Stimulated activated naive CD4-positive, alpha-beta T cell (primary cell): ENCODE measurements around the gene IRX4.

ENCODE experiments used
- DNase-seq, 6 experiments: peaks; one replicate each; lab custom pipeline; 2025; lab: John Stamatoyannopoulos, UW

The IRX4 gene

DNA sequence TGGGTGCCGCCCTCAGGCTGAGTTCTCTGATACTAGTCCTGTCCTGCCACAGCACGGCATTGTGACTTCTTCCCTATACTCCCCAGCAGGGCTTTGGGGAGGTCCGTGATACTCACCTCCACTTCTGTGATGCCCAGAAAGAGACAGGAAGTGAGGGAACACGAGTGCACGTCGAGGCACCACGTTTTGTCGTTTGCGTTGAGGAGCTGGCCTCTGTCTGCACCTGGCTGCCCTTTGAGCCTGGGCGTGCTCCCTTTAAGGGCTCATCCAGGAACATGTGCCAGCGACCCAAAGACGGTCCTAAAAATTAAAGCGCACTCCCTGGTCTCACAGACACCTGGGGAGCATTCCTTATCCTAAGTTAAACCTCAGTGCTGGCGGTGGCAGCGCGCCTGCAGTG is 8.7 kb upstream of the IRX4 start:
- DNase-seq = no peak

DNA sequence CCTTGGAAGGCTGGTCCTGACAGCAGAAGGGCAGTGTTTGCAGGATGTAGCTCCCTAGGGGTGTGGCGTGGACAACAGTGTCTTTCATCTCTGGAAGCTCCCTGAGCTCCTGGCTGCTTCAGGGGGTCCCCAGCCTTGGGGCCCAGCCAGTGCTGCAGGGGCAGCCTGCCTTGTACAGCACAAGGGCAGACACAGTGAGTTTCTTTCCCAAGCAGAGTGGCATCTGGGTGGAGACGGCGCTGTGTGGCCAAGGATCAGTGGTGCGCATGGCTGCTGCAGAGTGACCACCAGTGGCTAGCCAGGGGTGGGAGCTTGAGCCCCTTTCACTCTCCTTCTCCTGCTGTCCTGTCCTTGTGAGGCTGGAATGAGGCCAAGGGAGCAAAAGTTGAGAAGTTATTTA is 7.6 kb upstream of the IRX4 start:
- no peak for DNase-seq

DNA sequence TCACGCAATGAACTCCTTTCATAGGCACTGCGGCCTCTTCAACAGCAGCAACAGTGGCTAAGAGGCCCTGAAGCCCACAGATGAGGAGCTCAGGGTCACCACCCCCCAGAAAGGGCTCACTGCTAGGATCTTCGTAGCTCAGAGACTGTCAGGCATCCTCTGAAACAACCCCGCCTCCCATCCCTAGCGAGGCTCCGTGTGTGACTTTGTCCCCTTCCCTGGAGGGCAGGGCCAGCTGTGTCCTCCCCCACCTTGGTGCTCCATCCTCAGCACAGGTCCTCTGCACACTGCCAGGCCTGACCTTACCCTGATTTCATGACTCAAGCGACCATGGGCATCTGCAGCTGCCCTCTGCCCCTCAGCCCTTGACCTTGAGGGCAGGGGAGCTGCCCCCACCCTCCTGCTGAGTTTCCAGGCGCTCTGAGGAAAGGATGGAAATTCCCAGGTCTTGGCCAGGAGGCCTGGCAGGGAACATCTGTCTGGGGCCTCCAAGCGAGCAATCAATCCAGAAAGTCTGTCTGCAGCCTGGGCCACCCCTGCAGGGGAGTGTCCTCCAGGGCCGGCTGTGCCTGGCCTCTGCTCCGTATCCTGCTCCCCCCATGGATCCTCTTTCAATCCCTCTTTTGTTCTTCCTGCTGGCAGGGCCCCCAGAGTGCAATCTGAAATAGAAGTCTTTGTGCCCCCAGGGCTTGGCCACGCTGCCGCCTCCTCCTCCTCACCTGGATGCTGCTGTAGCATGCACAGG is 6.8 kb upstream of the IRX4 start:
- DNase-seq = no peak

DNA sequence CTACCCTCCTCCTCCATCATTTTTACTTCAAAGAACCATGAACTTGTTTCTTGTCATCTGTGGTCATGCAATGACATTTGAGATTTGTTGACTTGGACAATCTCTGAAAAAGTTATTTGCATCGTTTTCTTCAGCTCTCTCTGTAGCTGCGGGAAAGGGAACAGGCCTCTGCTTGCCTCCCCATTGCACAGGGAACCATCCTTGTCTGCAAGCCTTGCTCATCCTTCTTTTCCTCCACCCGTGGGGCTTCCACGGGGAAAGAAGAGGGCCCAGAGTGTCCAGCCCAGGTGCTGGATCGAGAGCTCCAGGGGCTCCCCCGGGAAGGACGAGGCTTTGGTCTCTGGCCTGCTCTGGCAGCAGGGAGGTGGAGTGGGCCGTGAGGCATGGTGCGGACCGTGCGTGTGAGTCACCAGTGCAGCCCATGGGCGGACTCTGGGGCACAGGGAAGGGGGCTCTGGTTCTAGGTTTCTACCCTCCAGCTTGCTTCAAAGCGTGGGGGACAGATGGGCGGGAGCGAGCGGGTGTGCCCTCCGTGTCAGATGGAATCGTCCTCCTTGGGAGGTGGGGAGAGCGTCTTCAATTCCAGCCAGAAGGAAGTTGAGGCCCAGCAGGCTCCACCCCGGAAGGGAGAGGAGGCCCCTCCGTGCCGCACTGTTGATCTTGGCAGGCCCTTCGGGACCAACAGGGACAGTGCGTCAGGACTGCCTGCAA is 6.0 kb upstream of the IRX4 start:
- DNase-seq = no peak

DNA sequence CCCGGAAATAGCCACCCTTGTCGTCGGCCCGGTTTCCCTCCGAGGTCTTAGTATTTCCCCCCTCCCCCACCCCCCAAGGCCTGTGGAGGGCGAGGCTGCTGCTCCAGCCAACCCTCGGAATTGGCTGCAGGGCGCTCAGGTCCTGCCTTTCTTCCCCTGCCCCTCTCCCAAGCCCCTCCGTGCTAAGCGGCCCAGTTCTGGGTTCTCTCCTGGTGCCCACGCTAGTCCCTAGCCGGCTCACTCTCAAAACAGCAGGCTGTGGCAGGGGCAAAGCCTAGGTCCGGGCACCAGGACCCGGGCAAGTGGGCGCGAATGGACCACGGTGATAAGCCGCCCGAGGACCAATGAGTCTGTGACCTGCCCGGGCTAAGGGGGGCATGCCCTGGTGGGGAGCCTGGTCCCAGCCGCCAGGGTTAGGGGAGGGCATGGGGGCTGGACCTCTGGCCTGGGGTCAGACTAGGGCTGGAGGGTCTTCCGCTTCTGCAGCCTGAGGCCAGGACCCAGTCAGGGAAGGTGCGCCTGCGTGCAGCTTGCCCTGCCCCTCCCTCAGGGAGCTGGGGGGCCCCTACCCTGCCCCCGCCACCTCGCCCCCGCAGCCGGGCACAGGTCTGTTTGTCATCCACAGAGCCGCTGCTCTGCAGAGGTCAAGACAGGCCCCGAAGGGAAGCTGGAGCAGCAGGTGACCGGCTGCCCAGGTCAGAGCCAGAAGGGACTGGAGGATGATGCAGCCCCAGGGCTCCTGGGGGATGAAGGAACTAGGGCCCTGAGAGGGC is 5.0 kb upstream of the IRX4 start:
- DNase-seq = no peak

DNA sequence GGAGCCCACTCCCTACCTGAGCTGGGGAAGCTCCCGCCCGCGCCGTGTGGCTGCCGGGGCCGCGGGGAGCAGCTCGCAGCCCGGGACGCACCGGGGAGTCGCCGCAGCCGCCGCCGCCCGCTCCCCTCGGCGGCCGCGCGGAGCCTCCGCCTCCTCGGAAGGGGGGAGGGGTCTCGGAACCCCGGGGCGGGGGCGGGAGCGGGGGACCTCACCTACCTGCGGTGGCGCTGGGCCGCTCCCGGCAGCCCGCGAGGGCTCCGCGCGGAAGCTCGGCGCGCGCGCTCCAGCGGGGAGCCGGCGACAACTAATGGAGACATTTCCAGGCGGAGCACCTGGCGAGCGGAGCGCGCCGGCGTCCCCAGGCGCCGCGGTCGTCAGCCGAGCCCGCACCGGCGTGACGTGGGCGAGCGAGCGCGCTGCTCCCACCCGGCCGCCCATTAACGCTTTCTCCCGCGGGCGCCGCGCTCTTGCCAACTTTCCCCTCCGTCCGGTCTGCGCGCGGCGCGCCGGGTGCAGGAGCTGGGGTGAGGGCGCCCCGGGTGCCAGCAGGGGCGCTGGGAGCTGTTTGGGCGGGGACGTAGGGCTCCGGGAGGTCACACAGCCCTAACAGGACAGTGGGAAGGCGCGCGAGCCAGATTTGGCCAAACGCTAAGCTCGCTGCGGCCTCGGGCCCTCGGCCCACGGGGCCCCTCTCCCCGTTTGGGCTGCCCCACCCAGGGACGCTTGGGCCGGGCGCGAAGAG is 4.3 kb upstream of the IRX4 start:
- DNase-seq = no peak

DNA sequence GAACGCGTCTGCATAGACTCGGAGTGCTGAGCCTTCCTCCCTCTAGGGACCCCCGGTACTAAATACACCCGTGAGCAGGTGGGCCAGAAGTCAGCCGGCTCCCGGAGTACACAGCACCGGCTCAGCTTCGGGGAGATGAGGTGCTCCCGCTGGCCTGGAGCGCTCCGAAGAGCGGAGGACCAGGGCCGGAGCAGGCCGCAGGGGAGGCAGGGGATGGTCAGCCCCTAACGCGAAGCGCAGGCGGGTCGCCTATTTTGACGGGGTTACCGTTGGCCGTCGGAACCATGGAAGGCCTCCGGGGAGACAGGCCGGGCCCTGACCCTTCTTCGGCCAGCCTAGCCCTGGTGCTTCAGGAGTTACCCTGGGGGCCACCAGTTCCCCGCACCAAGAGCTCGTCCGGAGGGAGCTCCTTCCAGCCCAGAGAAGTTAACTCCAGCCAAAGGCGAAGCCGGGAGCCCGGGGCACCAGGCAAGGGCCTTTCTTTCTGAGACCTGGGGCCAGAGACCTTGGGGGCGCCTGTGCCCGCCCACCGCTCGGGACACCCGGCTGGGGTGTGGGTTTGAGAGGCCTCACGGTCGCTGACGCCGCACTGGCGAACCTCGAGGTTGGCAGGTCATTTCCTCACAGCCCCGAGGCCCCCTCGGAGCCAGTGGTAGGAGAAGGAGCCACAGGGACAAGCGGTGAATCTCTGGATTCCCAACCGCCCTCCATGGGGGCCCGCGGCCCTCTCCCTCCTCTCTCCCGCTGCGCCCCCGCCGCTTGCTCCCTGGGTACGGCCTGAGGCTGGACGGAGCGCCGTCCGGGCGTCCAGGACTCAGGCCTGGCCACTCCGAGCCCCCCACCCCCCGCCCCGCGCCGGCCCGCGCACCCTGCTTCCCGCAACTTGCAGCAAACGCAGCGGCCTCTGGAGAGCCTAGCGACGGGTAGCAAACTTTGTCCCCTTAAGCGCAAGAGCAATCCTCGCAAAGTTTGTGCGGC is 3.4 kb upstream of the IRX4 start:
- DNase-seq = no peak

DNA sequence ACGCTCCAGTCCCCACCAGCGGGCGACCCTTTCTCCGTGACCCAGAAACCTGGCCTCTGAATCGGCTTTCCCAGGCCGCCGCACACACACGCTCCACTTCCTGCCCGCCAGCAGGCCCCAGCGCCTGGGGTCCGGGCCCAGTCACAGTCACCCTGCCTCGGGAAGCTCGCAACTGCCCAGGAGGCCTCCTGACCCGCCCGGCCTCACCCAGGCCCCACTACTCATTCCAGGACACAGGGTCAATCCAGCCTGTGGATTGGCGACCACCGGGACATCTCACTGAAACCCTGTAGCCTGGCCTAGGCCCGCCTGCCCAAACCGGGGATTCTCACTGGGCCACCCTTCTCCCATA is 2.7 kb upstream of the IRX4 start:
- no peak for DNase-seq

DNA sequence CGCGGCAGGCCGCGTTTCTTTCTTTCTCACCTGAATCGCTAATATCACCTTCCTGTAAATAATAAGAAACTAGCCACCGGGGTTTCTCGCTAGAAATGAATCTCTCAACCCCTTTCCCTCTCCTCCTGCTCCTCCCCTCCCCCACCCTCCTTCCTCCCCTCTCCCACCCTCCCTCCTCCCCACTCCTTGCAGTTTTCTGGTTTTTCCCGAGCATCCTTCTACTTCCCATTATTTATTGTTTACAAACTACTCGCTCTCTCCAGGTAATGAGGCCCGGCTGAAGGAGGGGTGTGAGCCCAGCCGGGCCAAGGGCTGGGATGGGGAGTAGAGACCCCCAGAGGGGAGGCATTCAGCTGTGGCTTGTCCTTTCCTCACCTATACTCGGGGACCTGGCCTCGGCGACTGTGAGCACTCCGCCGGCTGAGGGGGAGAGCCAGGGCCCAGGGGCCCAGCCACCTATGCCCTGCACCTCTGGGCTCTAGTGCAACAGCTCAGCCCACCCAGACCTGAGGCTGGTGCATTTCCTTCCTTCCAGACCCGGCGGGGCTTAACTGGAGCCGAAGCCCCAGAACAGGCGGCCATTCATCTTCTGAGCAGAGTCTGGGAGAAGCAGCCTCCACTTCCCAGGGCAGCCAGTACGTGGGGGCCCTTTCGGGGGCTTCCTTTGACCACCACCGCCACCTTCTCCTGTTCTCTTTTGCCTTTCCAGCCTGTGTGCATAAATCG is 2.1 kb upstream of the IRX4 start:
- DNase-seq = no peak

DNA sequence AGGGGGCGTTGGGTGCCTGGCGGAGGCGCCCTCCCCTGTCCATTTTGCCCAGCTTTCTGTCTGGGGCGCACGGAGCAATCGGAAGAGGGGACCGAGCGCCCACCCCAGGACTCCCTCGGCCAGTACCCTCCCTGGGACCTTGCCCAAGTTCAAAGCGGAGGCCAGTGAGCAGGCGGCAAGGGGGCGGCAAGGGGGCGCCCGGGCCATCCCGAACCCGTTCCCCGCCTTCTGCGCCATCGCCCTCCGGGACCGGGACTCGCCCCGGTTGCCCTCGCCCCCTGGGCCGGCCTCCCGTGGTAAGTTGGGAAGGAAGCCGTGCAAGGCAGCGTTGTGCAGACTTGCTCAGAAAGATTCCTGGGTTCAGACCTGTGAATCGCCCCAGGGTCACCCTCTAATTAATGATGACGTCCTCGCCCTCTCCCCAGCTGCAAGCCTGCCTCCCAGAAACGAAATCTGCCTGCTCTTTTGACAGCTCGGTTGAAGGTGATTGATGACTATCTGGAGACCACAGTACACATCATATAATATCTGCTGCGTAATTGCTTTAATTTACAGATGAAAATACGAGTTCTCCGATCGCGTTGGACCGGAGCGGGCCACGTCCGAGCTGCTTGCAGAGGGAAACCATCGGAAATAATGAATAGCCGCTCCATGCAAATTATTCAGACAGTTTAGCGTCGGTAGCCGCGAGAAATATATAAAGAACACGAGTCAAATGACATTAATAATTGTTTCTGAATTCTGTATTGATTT is 1.4 kb upstream of the IRX4 start:
- DNase-seq = no peak

DNA sequence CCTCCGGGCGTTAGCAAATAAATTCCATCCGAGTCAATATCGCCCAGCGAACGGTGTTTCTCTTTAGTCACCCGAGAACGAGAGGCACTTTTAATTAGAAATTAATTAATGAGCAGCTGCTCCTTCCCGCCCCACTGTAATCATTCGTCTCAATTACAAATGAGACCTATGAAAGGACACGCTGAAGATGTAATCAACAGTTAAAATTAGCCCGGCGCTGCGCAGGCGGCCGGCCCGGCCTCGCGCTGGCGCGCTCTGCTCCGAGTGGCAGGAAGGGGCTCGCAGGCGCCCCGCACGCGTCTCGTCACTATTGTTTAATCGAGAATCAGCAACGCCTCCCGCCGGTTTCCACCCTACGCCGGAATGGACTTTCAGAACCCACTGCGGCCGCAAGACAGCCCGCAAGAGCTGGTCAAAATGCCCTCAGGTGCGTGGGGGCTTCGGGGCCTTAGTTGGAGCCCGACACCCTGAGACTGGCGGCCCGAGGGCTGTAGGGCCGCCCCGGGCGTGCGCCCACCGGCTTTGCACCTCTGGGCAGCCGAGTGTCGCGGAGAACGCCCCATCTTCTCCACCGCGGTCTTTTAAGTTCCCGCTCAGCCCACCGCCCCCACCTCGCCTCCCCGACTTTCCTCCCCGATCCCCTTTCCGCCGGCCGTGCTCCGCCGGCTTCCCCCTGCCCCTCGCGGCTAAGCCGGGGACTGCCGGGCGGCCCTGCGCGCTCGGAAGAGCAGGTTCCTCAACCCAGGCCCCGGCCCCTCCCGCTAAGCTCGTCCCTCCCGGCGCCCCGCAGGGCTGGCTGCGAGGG is 597 bp upstream of the IRX4 start:
- no peak for DNase-seq

DNA sequence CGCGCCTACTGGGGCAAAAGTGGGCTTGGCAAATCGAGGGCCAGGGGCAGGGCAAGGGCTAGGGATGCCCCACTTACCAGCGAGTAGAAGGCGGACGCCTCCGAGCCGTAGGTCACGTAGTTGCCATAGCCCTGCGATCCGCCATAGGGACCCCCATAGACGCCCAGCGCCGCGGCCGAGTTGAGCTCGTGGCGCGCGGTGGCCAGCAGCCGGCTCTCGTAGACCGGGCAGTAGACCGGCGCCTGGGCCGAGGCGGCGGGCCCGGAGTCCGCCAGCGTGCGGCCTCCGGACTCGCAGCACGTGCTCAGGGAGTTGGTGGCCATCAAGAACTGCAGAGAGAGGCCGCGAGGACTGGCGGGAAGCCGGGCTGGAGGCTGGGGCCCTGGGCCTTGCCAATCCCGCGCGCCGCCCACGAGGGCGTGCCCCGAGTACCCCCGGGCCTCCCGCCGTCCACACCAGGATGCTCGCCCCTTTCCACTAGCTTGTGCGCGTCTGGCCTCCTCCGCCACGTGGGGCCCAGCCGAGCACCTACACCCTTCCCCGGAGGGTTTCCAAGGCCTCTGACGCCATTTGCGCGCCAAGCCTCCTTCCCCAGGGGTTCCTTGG is 891 bp downstream of the IRX4 start:
- DNase-seq = no peak

DNA sequence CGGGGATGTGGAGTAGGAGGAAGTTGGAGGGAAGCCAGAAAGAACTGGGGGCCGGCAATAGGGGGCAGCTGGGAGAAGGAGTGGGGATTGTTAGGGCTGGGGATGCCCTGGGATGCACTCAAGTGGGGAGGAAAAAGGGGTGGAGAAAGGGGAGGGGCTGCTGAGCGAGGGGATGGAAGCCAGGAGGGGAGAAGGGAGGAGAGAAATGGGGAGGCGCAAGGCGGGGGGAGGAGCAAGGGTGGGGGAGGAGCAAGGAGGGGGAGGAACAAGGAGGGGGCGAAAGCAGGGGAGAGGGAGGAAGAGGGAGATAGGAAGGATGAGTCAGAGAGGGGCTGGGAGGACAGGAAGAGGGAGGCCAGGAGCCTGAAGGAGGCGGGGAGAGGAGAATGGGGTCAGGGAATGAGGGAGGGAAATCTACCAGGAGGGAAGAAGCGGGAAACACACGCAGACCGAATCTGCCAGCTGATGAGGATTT is 1.6 kb downstream of the IRX4 start:
- DNase-seq = no peak

DNA sequence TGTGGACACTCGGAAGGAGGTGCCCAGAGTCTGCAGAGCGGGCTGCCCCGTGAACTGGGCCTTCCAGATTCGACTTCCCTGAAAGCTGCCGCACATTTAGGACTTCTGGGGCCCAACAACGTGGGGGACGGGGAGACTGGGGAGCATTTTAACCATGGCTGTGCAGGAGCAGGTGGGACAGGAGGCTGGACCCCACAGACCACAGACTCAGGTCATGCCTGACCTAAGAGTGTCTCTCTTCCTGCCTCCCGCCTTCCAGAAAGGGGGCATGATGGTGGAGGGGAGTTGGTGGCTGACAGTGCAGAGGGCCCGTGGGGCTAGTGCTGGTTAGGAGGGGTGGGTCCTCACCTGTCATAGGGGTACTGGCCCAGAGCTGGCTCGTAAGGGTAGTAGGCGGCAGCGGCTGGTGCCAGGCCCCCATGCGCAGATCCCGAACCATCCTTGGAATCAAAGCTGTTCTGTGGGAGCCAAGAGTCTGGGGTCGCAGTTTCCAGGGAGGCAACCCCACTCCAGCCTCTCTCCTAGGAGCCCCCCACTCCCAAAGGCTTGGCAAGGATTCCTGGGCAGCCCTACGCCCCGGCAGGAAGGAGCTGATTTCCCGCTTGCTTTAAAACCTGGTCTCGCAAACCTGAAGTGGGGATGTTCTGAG is 2.2 kb downstream of the IRX4 start:
- no peak for DNase-seq

DNA sequence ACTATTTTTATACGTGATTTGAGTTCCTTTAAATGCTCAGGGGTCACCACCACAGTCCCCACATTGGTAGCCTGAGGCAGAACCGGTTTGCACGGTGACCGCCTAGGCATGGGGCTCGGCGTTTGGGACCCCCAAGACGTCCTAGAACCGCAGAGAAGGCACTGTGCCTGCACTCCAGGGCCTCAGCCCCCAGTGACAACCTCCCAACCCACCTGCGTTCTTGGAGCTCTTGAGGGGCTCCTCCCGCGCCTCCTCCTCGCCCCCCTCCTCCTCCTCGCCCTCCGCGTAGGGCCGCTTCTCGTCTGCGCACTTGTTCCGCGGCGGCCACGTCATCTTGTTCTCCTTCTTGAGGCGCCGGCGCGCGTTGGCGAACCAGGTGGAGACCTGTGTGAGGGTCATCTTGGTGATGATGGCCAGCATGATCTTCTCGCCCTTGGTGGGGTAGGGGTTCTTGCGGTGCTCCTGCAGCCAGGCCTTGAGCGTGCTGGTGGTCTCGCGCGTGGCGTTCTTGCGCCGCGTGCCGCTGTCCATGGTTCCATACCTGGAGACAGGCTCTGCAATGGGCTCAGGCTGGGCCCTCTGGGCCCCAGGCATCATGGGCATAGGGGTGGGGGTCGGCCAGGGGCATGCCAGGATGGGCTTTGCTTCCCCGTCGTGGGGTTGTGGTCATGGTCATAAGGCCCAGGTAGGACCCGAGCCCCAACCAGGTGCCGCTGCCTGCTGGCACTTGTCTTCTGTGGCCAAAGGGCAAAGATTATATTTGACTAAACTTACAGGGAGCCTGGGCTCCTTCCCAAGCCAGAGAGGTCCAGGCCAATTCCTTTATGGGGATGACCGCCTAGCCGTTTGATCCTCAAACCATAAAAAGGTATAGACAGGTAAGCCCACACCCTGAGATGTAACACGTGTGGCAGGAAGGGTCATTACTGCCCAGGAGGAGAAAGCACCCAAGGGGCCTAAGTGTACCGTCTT is 3.1 kb downstream of the IRX4 start:
- no peak for DNase-seq

DNA sequence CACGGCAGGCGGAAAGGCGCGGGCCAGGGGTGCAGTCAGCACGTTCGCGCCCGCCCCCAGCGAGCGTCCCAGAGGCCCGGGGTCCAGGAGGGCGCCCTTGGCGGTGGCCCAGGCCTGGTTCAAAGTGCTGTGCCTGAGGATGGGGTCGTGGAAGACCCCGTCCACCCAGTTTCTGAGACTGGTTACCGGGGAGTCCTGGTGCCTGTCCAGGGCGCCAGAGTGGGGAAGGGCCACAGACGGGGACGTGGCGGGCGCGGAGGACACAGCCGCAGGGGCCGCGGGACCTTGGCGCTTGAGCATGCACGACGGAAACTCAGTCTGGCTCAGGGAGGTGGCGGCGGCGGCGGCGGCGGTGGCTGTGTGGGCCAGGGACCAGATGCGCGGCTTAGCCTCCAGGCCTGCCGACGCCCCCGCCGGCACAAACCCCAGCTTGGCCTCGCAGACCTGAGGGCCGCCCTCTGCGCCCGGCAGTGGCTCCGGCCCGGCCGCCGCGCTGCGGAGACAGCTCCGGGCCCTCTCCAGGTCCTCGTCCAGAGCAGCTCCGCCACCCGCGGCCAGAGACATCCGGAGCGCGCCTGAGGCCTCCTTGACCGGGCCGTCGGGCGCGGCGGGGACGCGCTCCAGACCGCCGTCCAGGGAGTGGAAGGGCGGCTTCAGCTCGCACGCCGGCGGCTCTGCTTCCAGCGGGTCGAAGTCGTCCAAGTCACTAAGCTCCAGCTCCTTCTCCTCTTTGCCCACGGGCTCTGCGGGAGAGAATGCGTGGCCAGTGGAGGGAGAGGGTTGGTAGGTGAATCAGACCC is 4.5 kb downstream of the IRX4 start:
- no peak for DNase-seq
